Measurements from ENCODE around the gene OR6J1.
"Not testable (repeated sequence)": the region's sequence is repeated elsewhere in the genome, so short reads cannot be mapped to it uniquely, and the experiment has no call there.

DNA sequence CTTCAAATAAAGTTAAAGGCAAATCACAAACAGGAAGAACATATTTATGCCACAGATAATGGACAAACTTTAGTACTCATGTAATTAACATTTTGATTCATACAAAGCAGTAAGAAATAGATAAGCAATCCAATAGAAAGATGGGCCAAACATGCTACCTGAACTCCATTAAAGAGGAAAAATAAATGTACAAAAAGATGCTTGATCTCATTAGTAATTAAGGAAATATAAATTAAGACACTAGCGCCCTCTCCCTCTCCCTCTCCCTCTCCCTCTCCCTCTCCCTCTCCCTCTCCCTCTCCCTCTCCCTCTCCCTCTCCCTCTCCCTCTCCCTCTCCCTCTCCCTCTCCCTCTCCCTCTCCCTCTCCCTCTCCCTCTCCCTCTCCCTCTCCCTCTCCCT, 8.2 kb downstream of the OR6J1 start:
- TF ChIP-seq, protein P1, sequence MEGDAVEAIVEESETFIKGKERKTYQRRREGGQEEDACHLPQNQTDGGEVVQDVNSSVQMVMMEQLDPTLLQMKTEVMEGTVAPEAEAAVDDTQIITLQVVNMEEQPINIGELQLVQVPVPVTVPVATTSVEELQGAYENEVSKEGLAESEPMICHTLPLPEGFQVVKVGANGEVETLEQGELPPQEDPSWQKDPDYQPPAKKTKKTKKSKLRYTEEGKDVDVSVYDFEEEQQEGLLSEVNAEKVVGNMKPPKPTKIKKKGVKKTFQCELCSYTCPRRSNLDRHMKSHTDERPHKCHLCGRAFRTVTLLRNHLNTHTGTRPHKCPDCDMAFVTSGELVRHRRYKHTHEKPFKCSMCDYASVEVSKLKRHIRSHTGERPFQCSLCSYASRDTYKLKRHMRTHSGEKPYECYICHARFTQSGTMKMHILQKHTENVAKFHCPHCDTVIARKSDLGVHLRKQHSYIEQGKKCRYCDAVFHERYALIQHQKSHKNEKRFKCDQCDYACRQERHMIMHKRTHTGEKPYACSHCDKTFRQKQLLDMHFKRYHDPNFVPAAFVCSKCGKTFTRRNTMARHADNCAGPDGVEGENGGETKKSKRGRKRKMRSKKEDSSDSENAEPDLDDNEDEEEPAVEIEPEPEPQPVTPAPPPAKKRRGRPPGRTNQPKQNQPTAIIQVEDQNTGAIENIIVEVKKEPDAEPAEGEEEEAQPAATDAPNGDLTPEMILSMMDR (IDR thresholded peaks at IDR 0.05; ENCODE audit: low read length): not testable (repeated sequence)
- TF ChIP-seq EZH2 (optimal IDR thresholded peaks at IDR 0.05; ENCODE audit: low read depth, low read length); EZH2phosphoT487 (IDR thresholded peaks at IDR 0.05; ENCODE audit: low read length): not testable (repeated sequence)

Measured in MM.1S (cell line).